K562 (cell line): ENCODE measurements around the gene IMPG2. TPM values are rescaled to one million over a fixed set of nuclear protein-coding genes. Genes with fewer than 3 reads are reported as not detected.

Experiments
- ATAC-seq: fragments of 200-7000 bp; cut with Tn5 transposase; 3 replicates; pipeline ENCODE4 v1.9.1; 2020; ENCODE audit warnings: moderate library complexity
- BruUV-seq: library from RNA; stranded (reverse); fragments of 400-500 nt; replicated peaks from 2 replicates; lab custom pipeline; 2021; lab: Mats Ljungman, UMichigan
- CTCF ChIA-PET: fragments of 300-600 bp; formaldehyde crosslinking; extraction: SDS; loops from one replicate; lab custom pipeline; 2021; ENCODE audit warnings: low intra/inter-chr PET ratio; lab: Yijun Ruan, JAX
- POLR2A ChIA-PET: fragments of 300-600, 350-650 bp; sonication (Branson Sonifier 250); formaldehyde crosslinking; extraction: SDS; loops from one replicate; lab custom pipeline; 2021; ENCODE audit warnings: antibody characterized with exemption, inconsistent platforms; lab: Yijun Ruan, JAX
- DNase-seq, 4 experiments: peaks; one replicate each; pipeline versions ENCODE4 v3.0.0 to v3.0.0-alpha.2; 2011 to 2018; ENCODE audit warnings: low spot score in 3 of 4, mixed read lengths in 3 of 4; ENCODE audit errors: extremely low read depth in 1 of 4
- FAIRE-seq: peaks from 2 replicates; lab custom pipeline; 2011; peaks lifted over from hg19 to GRCh38; lab: Jason Lieb, UNC
- H2AFZ ChIP-seq: 2 replicates; pipeline ENCODE4 v1.6.0; 2011; ENCODE audit warnings: low read depth, low read length, control low read depth, inconsistent platforms
- H3K27ac ChIP-seq: fragments of 200-600 bp; 3 replicates; pipeline ENCODE4 v1.8.0; 2011; ENCODE audit warnings: low read depth, mild to moderate bottlenecking, control low read depth, inconsistent platforms, low read length, moderate library complexity, mixed read lengths; ENCODE audit errors: extremely low read depth
- H3K27me3 ChIP-seq, 2 experiments: fragments of 300-600 bp in 1 of 2; 2 replicates in 1 of 2; 3 replicates in 1 of 2; pipeline versions ENCODE4 v1.6.0 to v1.8.0; 2011; ENCODE audit warnings: inconsistent platforms in 2 of 2, low read length in 2 of 2, mild to moderate bottlenecking in 1 of 2, mixed read lengths in 1 of 2, moderate library complexity in 1 of 2; ENCODE audit not compliant: control insufficient read depth in 2 of 2, insufficient read depth in 2 of 2
- H3K36me3 ChIP-seq: fragments of 300-600 bp; 3 replicates; pipeline ENCODE4 v1.8.0; 2011; ENCODE audit warnings: mild to moderate bottlenecking, low read length, inconsistent platforms; ENCODE audit not compliant: control insufficient read depth, insufficient read depth
- H3K4me1 ChIP-seq, 2 experiments: fragments of 200-600 bp in 1 of 2; replicated peaks in 1 of 2; 2 replicates in 1 of 2; 3 replicates in 1 of 2; pipeline versions ENCODE4 v1.5.1 to v1.8.0; 2011; ENCODE audit warnings: inconsistent platforms in 2 of 2, low read length in 2 of 2, mild to moderate bottlenecking in 1 of 2, mixed read lengths in 1 of 2, moderate library complexity in 1 of 2; ENCODE audit not compliant: control insufficient read depth in 2 of 2, insufficient read depth in 2 of 2
- H3K4me2 ChIP-seq: 2 replicates; pipeline ENCODE4 v1.6.1; 2011; ENCODE audit warnings: low read length, control low read depth, inconsistent platforms, mixed read lengths; ENCODE audit not compliant: insufficient read depth
- H3K4me3 ChIP-seq: fragments of 200-600 bp; sonication (generic), shearing (Covaris generic); 2 replicates; pipeline ENCODE4 v1.5.1; 2016; ENCODE audit warnings: control low read depth, inconsistent platforms
- H3K79me2 ChIP-seq: fragments of 200-600 bp; 3 replicates; pipeline ENCODE4 v1.8.0; 2011; ENCODE audit warnings: low read length, inconsistent platforms; ENCODE audit not compliant: control insufficient read depth, insufficient read depth
- H3K9ac ChIP-seq, 2 experiments: 2 replicates each; pipeline versions ENCODE4 v1.6.0 to v1.6.1; 2011; ENCODE audit warnings: low read depth in 2 of 2, low read length in 2 of 2, control low read depth in 1 of 2, inconsistent platforms in 1 of 2, mild to moderate bottlenecking in 1 of 2, mixed read lengths in 1 of 2; ENCODE audit not compliant: insufficient read depth in 1 of 2
- H3K9me1 ChIP-seq: one replicate; pipeline ENCODE4 v1.6.0; 2011; ENCODE audit warnings: inconsistent platforms, mild to moderate bottlenecking, low read length, moderate library complexity; ENCODE audit not compliant: control insufficient read depth, insufficient read depth
- H3K9me3 ChIP-seq: replicated peaks from 2 replicates; pipeline ENCODE4 v1.5.1; 2011; ENCODE audit warnings: low read depth, low read length, inconsistent platforms; ENCODE audit not compliant: control insufficient read depth, insufficient read depth
- H4K20me1 ChIP-seq: replicated peaks from 2 replicates; pipeline ENCODE4 v1.6.1; 2011; ENCODE audit warnings: low read length, inconsistent platforms, mixed read lengths; ENCODE audit not compliant: control insufficient read depth, insufficient read depth
- CHCHD3 ChIP-seq: fragments of 250-450 bp; sonication (Bioruptor Pico); IDR thresholded peaks from 2 replicates; pipeline ENCODE4 v2.1.2; 2022; ENCODE audit warnings: mild to moderate bottlenecking
- WGBS: fragments of 100-300 bp; shearing (Covaris generic); methylation state at CpG from one replicate; pipeline ENCODE4 v1.1.6; 2016; ENCODE audit warnings: low coverage, mixed read lengths; ENCODE audit not compliant: insufficient coverage; ENCODE audit errors: missing lambda C conversion rate; 5-methylcytosine and 5-hydroxymethylcytosine counted together
- in situ Hi-C: fragments of 300-500 bp; cut with MboI; formaldehyde crosslinking; loops from 4 replicates; pipeline ENCODE4 v1.15.0; 2018; ENCODE audit warnings: inconsistent platforms, mixed read lengths
- intact Hi-C: fragments of 100-400 bp; cut with micrococcal nuclease; formaldehyde crosslinking; loops from 2 replicates; pipeline ENCODE4 v1.14.2; 2022
- polyA plus RNA-seq, 8 experiments: library from polyadenylated mRNA; depleted of rRNA in 4 of 8; stranded (reverse) in 5 of 8; unstranded in 3 of 8; fragments of >200 nt; fragmentation: Nextera tagmentation in 2 of 8; fragmentation: Illumina TruSeq in 1 of 8; extraction: Ambion mirVana in 2 of 8; extraction: Trizol in 1 of 8; gene quantifications; 2 replicates each; pipeline versions ENCODE4 v1.2.1 to v1.2.3, GENCODE V29; 2011 to 2014; ENCODE audit warnings: inconsistent platforms in 1 of 8, missing spikeins in 1 of 8
- total RNA-seq, 7 experiments: library from RNA; depleted of rRNA in 6 of 7; stranded (reverse); fragments of >200 nt in 6 of 7; fragmentation: Illumina TruSeq in 2 of 7; extraction: Trizol in 2 of 7; gene quantifications; 2 replicates each; pipeline versions ENCODE4 v1.2.1 to v1.2.3, GENCODE V29; 2011 to 2021; ENCODE audit warnings: low replicate concordance in 1 of 7
- TF ChIP-seq, protein P1 (sequence below): fragments of 250-450 bp; sonication (Bioruptor Pico); IDR thresholded peaks from 2 replicates; pipeline ENCODE4 v1.8.0; 2021; ENCODE audit warnings: borderline replicate concordance, mild to moderate bottlenecking, moderate library complexity; ENCODE audit not compliant: poor library complexity, severe bottlenecking
- TF ChIP-seq, protein P2 (sequence below): IDR thresholded peaks from 2 replicates; pipeline ENCODE4 v1.6.1; 2011; ENCODE audit warnings: borderline replicate concordance, low read depth, mild to moderate bottlenecking, moderate library complexity, low read length; ENCODE audit not compliant: insufficient read depth, poor library complexity, severe bottlenecking

IMPG2 gene
- total and polyA plus RNA-seq, 9 of the 15 experiments (the other 6 are each of a cell fraction or from before 2014, with no cell fraction given) = 0.04 to 0.36 (median 0.09) TPM

DNA sequence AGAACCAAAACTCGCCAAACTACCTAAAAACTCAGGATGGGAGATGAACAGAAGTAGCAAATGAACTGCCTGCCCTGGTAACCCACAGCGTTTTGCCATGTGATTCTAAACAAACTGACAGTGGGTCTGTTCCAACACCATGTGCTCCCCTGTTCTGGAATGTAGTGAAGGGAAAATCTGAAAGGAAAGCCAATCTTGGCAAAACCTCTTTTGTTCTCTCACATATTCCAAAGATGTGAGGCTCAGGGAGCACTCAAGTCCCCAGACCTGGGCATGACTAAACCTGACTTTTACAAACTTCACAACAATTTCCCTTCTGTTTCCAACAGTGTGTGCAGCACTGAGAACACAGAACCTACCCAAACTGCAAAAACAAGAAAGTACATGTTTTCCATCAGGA is 116.1 kb downstream of the IMPG2 start:
- TF ChIP-seq CHCHD3 (CRISPR knock-in tag) = no peak
- TF ChIP-seq, protein P1, sequence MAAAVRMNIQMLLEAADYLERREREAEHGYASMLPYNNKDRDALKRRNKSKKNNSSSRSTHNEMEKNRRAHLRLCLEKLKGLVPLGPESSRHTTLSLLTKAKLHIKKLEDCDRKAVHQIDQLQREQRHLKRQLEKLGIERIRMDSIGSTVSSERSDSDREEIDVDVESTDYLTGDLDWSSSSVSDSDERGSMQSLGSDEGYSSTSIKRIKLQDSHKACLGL (CRISPR knock-in tag) = no peak
- TF ChIP-seq, protein P2, sequence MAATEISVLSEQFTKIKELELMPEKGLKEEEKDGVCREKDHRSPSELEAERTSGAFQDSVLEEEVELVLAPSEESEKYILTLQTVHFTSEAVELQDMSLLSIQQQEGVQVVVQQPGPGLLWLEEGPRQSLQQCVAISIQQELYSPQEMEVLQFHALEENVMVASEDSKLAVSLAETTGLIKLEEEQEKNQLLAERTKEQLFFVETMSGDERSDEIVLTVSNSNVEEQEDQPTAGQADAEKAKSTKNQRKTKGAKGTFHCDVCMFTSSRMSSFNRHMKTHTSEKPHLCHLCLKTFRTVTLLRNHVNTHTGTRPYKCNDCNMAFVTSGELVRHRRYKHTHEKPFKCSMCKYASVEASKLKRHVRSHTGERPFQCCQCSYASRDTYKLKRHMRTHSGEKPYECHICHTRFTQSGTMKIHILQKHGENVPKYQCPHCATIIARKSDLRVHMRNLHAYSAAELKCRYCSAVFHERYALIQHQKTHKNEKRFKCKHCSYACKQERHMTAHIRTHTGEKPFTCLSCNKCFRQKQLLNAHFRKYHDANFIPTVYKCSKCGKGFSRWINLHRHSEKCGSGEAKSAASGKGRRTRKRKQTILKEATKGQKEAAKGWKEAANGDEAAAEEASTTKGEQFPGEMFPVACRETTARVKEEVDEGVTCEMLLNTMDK = no peak
- Histone ChIP-seq H3K9ac (no peak overlapping the region), H3K36me3 (no peaks in the 10 kb centered on the region), H3K9me3 (no peaks in the 10 kb centered on the region), H3K4me1 (no peaks in the 10 kb centered on the region; a peak in 1 of 5 replicates), H3K27me3 (no peaks in the 10 kb centered on the region), H3K4me3 (no peak overlapping the region), H2AFZ (no peak overlapping the region), H3K4me2 (no peak overlapping the region), H4K20me1 (no peaks in the 10 kb centered on the region), H3K79me2 (no peaks in the 10 kb centered on the region), H3K9me1 (no peaks in the 10 kb centered on the region), H3K27ac (no peak overlapping the region)
- ATAC-seq = no peak
- intact Hi-C loops = no loop called here
- CTCF ChIA-PET = no interaction called here
- 4% methylated on average over 2 of the region's 2 CpGs for WGBS
- DNase-seq = no peak
- in situ Hi-C loops = no loop called here
- POLR2A ChIA-PET = no interaction called here
- no peak for FAIRE-seq
- no TSS peak for BruUV-seq
